Transverse colon (tissue), 4 donors: ENCODE results near the gene LMF1.

Experiments
- CTCF ChIP-seq, 5 experiments: fragments of 200-600 bp in 3 of 5; fragments of 450-650 bp in 2 of 5; sonication (generic) in 3 of 5; IDR thresholded peaks; 1 replicate in 2 of 5; 2 replicates in 3 of 5; pipeline ENCODE4 v1.5.1; 2016 to 2017; ENCODE audit warnings: antibody characterized with exemption in 5 of 5, inconsistent platforms in 3 of 5, mild to moderate bottlenecking in 2 of 5, moderate library complexity in 1 of 5
- EP300 ChIP-seq: sonication (generic); formaldehyde crosslinking; IDR thresholded peaks from one replicate; pipeline ENCODE4 v1.6.1; 2017; ENCODE audit warnings: antibody characterized with exemption, low read depth
- POLR2A ChIP-seq: fragments of 450-650 bp; IDR thresholded peaks from one replicate; pipeline ENCODE4 v1.6.1; 2016; ENCODE audit warnings: antibody characterized with exemption, mild to moderate bottlenecking, moderate library complexity
- POLR2AphosphoS5 ChIP-seq, 3 donors: sonication (generic); formaldehyde crosslinking; IDR thresholded peaks; one replicate each; pipeline ENCODE4 v1.6.1; 2016; ENCODE audit warnings: antibody characterized with exemption in 3 of 3

DNA sequence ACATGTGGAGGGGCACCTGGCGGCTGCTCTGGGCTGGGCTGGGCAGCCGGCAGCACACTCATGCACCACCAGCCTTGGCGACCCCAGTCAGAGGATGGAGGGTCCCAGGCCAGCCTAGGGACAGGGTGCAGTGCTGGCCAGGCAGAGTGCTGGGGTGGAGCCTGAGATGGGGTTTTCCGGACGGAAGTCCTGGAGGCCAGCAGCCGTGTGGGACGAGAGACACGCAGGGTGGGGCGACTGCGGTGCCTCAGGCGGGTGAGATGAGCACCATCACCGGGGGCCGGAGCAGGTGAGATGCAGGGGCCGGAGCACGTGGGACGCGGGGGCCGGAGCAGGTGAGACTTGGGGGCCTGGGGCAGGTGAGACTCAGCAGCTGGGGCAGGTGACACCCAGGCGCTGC lies 55.2 kb downstream of the LMF1 start:
- TF ChIP-seq CTCF (IDR thresholded peaks at IDR 0.05) (no peak), POLR2AphosphoS5 (IDR thresholded peaks at IDR 0.05) (no peak), POLR2A (no peak), EP300 (no peak)
